CD1c-positive myeloid dendritic cell (primary cell): ENCODE results near the gene FOXQ1.

Source experiments
- DNase-seq: peaks from one replicate; pipeline ENCODE4 v3.0.0-alpha.2; 2016; ENCODE audit errors: extremely low spot score

FOXQ1 gene

GRCh38 chr6:1362643-1363042 lies 50.7 kb downstream of the FOXQ1 start:
- DNase-seq, result no peak

- peak; percentile 8 for DNase-seq
These were observed 51.4 kb downstream of the FOXQ1 start for GRCh38 chr6:1363298-1363697.

GRCh38 chr6:1363729-1364572 lies 52.1 kb downstream of the FOXQ1 start:
- peak; percentile 33 for DNase-seq
